ENCODE results near the gene TUBA8.

Gene TUBA8

GRCh38 chr22:18095101-18095805, 15.4 kb upstream of the TUBA8 start:
- no peak overlapping the region for H3K4me3 ChIP-seq (ENCODE audit: low read depth, low read length)
- in situ Hi-C loops (cut with HindIII; ENCODE audit: low pct_ligation_motif_present, low sequenced_read_pairs): no loop called here
- peak; percentile 33 for DNase-seq
- H3K27ac ChIP-seq: no peak overlapping the region
- no peaks in the 10 kb centered on the region for H3K36me3 ChIP-seq (replicated peaks)
- no peak for TF ChIP-seq CTCF (IDR thresholded peaks at IDR 0.05; ENCODE audit: low read depth, low read length, missing control alignments)
- no peaks in the 10 kb centered on the region for H3K27me3 ChIP-seq (replicated peaks)

- no peak for TF ChIP-seq CTCF (IDR thresholded peaks at IDR 0.05; ENCODE audit: low read depth, low read length, missing control alignments)
- no peak for DNase-seq
- no peak overlapping the region for H3K27ac ChIP-seq
- in situ Hi-C loops (cut with HindIII; ENCODE audit: low pct_ligation_motif_present, low sequenced_read_pairs): no loop called here
- no peaks in the 10 kb centered on the region for H3K27me3 ChIP-seq (replicated peaks)
- no peaks in the 10 kb centered on the region for H3K36me3 ChIP-seq (replicated peaks)
- no peak overlapping the region for H3K4me3 ChIP-seq (ENCODE audit: low read depth, low read length)
These were observed 13.8 kb upstream of the TUBA8 start for GRCh38 chr22:18096823-18097222.

GRCh38 chr22:18100781-18101180, 9.8 kb upstream of the TUBA8 start:
- no peak for DNase-seq
- Histone ChIP-seq H3K27me3 (replicated peaks) (no peaks in the 10 kb centered on the region), H3K4me3 (ENCODE audit: low read depth, low read length) (no peak overlapping the region), H3K36me3 (replicated peaks) (no peaks in the 10 kb centered on the region), H3K27ac (no peak overlapping the region)
- in situ Hi-C loops (cut with HindIII; ENCODE audit: low pct_ligation_motif_present, low sequenced_read_pairs): no loop called here
- TF ChIP-seq CTCF (IDR thresholded peaks at IDR 0.05; ENCODE audit: low read depth, low read length, missing control alignments): no peak

- no peak for DNase-seq
- in situ Hi-C loops (cut with HindIII; ENCODE audit: low pct_ligation_motif_present, low sequenced_read_pairs): no loop called here
- Histone ChIP-seq H3K36me3 (replicated peaks) (no peaks in the 10 kb centered on the region), H3K27ac (no peak overlapping the region), H3K4me3 (ENCODE audit: low read depth, low read length) (no peak overlapping the region), H3K27me3 (replicated peaks) (no peaks in the 10 kb centered on the region)
- TF ChIP-seq CTCF (IDR thresholded peaks at IDR 0.05; ENCODE audit: low read depth, low read length, missing control alignments): no peak
These were observed 9.1 kb upstream of the TUBA8 start for GRCh38 chr22:18101536-18101935.

GRCh38 chr22:18103527-18104269, 6.9 kb upstream of the TUBA8 start:
- Histone ChIP-seq H3K4me3 (ENCODE audit: low read depth, low read length) (no peak overlapping the region), H3K27ac (no peak overlapping the region), H3K27me3 (replicated peaks) (no peaks in the 10 kb centered on the region), H3K36me3 (replicated peaks) (no peaks in the 10 kb centered on the region)
- in situ Hi-C loops (cut with HindIII; ENCODE audit: low pct_ligation_motif_present, low sequenced_read_pairs): no loop called here
- no peak for TF ChIP-seq CTCF (IDR thresholded peaks at IDR 0.05; ENCODE audit: low read depth, low read length, missing control alignments)
- no peak for DNase-seq

Measured in brain microvascular endothelial cell (primary cell).